Kidney (tissue), 14 donors: Measurements from ENCODE around the gene OGFOD2. TPM values are rescaled to one million over a fixed set of nuclear protein-coding genes. Genes with fewer than 3 reads are reported as not detected.

Experiments used
- DNase-seq, 5 donors: peaks; one replicate each; pipeline ENCODE4 v3.0.0-alpha.2; 2013 to 2020
- FAIRE-seq: peaks from 2 replicates; lab custom pipeline; 2012; peaks lifted over from hg19 to GRCh38; lab: Jason Lieb, UNC
- H3K27ac ChIP-seq, 2 donors: one replicate each; pipeline ENCODE4 v1.7.0; 2013; ENCODE audit warnings: low read depth in 2 of 2, low read length in 2 of 2, inconsistent platforms in 1 of 2
- H3K27me3 ChIP-seq: one replicate; pipeline ENCODE4 v1.7.1; 2013; ENCODE audit warnings: low read length, inconsistent platforms; ENCODE audit not compliant: control insufficient read depth, insufficient read depth
- H3K36me3 ChIP-seq, 3 donors: one replicate each; pipeline versions ENCODE4 v1.7.0 to v1.7.1; 2013; ENCODE audit warnings: low read length in 3 of 3, control low read depth in 1 of 3, inconsistent platforms in 1 of 3; ENCODE audit not compliant: insufficient read depth in 3 of 3, control insufficient read depth in 2 of 3
- H3K4me1 ChIP-seq, 3 donors: one replicate each; pipeline versions ENCODE4 v1.7.0 to v1.7.1; 2013; ENCODE audit warnings: low read length in 3 of 3, inconsistent platforms in 1 of 3, low read depth in 1 of 3; ENCODE audit not compliant: control insufficient read depth in 2 of 3, insufficient read depth in 2 of 3
- H3K4me3 ChIP-seq, 3 donors: one replicate each; pipeline versions ENCODE4 v1.7.0 to v1.8.1; 2013; ENCODE audit warnings: low read length in 3 of 3, control low read depth in 1 of 3, inconsistent platforms in 1 of 3
- H3K9ac ChIP-seq, 3 donors: one replicate each; pipeline versions ENCODE4 v1.7.0 to v1.7.1; 2013; ENCODE audit warnings: low read length in 3 of 3, control low read depth in 1 of 3, inconsistent platforms in 1 of 3
- H3K9me3 ChIP-seq, 3 donors: one replicate each; pipeline versions ENCODE4 v1.7.0 to v1.7.1; 2013; ENCODE audit warnings: low read length in 3 of 3, control low read depth in 1 of 3, inconsistent platforms in 1 of 3; ENCODE audit not compliant: control insufficient read depth in 2 of 3, insufficient read depth in 1 of 3
- CTCF ChIP-seq: IDR thresholded peaks from 3 replicates; pipeline ENCODE4 v1.5.1; 2012; ENCODE audit warnings: mild to moderate bottlenecking, moderate library complexity, borderline replicate concordance; ENCODE audit not compliant: insufficient read depth; ENCODE audit errors: extremely low read depth
- intact Hi-C: fragments of 100-400 bp; cut with DNase I; formaldehyde crosslinking; loops from one replicate; pipeline ENCODE4 v1.11.1; 2022
- polyA plus RNA-seq: library from polyadenylated mRNA; stranded (reverse); fragments of 350-450 nt; fragmentation: Illumina TruSeq; extraction: RNeasy Lipid Tissue Mini Kit (QIAGEN cat#74804); gene quantifications from one replicate; pipeline ENCODE4 v1.2.3, GENCODE V29; 2014; ENCODE audit warnings: low read depth, low replicate concordance; ENCODE audit not compliant: insufficient read depth
- total RNA-seq: library from RNA; stranded (reverse); fragmentation: NEBNext Ultra II Directional; extraction: Animal tissue kit (Norgen Biotek cat#: 25700); gene quantifications from one replicate; pipeline ENCODE4 v1.2.1, GENCODE V29; 2021
- donor health status: control.
- donor health status: control.
- donor health status: control.
- donor health status: control.
- donor health status: control.
- donor health status: DM: yes; HTN: yes; CAD: no.
- donor health status: Normal renal cell carcinoma (clear cell type).

Gene OGFOD2
- total and polyA plus RNA-seq, 2 donors from 2014 or later: 22.9 to 27.5 TPM

GRCh38 chr12:123024819-123025391 lies 49.9 kb downstream of the OGFOD2 start:
- intact Hi-C loops: no loop called here
- Histone ChIP-seq H3K36me3 (peaks cover 0 to 18% (median 0%) of the 10 kb centered on the region in 3 donors), H3K4me3 (no peak overlapping the region), H3K9ac (no peak overlapping the region), H3K27me3 (no peaks in the 10 kb centered on the region), H3K4me1 (no peaks in the 10 kb centered on the region), H3K27ac (no peak overlapping the region), H3K9me3 (no peaks in the 10 kb centered on the region)
- TF ChIP-seq CTCF: no peak
- FAIRE-seq (no peak), DNase-seq (peak in 1 of 5 donors; percentile 18)

- Histone ChIP-seq H3K4me1 (no peaks in the 10 kb centered on the region), H3K27me3 (no peaks in the 10 kb centered on the region), H3K27ac (no peak overlapping the region), H3K9ac (no peak overlapping the region), H3K4me3 (no peak overlapping the region), H3K9me3 (no peaks in the 10 kb centered on the region), H3K36me3 (peaks cover 0 to 19% (median 0%) of the 10 kb centered on the region in 3 donors)
- DNase-seq (peak in 1 of 5 donors; percentile 23), FAIRE-seq (no peak)
- intact Hi-C loops: no loop called here
- no peak for TF ChIP-seq CTCF
These were observed 51.2 kb downstream of the OGFOD2 start for GRCh38 chr12:123026094-123026853.

DNA sequence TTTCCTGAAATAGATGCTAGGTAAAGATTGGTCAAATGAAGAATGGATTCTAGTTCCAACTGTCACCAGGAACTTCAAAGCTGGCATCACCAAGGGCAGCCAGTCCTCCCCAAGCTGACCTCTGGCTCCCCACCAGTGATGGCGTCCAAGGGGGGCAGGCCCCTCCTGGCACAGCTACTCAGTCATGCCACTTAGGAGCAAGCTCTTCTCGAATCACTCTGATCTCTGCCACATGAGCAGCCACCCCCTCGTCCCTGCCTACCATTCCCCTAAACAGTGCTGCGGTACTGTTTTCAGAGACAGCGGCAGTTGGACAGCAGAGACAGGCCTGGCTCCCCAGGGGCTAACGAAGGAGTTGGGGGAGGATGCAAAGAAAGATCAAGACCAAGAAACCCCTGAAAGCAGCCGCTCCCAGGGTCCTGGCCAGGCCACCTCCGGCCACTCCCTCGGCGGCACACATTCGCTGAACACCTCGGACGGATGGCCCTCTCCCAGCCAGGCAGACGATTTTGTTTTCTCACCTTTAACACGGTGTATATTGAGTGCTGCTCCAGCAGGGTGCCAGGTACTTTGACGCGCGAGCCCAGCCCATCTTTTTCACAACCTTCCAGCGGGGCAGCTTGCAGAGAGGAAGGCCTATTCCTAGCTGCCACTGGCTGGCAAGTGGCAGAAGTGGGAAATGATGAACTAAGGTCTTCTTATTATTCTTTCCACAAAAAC lies 52.8 kb downstream of the OGFOD2 start:
- TF ChIP-seq CTCF: no peak
- FAIRE-seq (no peak), DNase-seq (peak in 1 of 5 donors; percentile 55)
- intact Hi-C loops: no loop called here
- Histone ChIP-seq H3K36me3 (peaks cover 0 to 19% (median under 1%) of the 10 kb centered on the region in 3 donors), H3K4me3 (no peak overlapping the region), H3K9ac (no peak overlapping the region), H3K27me3 (no peaks in the 10 kb centered on the region), H3K4me1 (no peaks in the 10 kb centered on the region), H3K9me3 (no peaks in the 10 kb centered on the region), H3K27ac (no peak overlapping the region)
